Limb (tissue), 2 donors: ENCODE measurements around the gene SEMA7A.

ENCODE experiments used
- DNase-seq, 2 donors: peaks; one replicate each; pipeline ENCODE4 v3.0.0-alpha.2; 2016; ENCODE audit errors: extremely low spot score in 2 of 2

SEMA7A gene

DNA sequence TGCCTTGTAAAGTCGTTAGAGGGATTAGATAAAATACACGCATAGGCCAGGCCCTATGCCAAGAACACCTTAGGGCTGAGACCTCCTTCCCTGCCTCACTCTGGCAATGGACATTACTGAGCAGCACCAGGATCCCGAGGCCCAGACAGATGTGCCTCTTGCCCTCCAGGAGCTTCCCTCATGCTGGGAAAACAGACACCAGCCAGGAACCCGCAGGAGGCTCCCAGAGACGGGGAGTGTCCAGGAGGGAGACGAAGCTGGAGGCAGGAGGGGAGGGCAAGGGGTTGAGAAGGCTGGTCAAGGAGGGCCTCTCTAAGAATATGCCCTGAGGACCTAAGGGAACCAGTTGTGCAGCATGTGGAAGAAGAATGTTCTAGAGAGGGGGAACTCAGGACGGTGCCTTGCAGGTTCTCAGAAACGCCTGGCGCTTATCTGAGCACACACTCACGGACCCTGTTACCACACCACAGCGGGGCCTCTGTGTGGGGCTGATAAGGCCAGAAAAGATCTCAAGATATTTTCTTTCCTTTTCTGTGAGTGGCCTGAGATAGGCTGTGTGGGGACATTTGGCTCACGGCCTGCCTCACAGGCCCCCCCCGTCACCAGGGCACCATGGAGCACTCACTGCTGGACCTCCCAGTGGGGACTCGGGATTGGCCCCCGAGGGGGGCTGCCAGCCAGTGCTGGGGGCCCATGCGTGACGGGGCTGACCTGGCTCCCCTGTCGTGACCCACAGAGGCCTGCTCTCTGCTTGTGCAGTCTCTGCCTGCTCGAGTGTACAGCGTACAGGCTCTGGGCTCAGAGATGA lies 44.3 kb downstream of the SEMA7A start:
- DNase-seq, result no peak

DNA sequence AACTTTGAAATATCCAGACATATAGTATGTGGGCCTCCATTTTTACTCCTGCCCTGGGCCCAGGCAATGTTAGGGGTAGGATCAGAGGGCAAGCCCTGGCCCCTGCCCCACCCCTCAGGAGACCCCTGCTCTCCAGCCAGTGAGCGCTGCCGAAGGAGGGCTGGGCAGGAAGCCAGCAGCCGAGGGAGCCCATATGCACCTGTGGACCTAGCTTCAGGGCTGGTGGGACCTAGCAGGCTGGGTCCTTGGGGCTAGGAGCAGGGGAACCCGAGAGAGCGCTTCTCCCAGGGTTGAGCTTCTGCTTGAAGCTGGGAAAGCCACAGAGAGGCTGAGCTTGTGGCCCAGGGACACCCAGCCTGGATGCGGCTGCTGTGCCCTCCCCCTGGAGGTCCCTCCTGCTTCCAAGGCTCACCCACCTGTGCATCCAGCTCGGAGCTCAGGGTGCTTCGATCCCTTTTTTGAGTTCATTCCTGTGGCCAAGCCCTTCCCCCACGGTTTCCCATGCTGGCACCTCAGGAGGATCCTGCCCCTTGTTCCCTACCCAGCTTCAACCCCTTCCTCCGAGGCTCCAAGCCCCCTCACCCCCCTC lies 45.3 kb downstream of the SEMA7A start:
- DNase-seq, result no peak

DNA sequence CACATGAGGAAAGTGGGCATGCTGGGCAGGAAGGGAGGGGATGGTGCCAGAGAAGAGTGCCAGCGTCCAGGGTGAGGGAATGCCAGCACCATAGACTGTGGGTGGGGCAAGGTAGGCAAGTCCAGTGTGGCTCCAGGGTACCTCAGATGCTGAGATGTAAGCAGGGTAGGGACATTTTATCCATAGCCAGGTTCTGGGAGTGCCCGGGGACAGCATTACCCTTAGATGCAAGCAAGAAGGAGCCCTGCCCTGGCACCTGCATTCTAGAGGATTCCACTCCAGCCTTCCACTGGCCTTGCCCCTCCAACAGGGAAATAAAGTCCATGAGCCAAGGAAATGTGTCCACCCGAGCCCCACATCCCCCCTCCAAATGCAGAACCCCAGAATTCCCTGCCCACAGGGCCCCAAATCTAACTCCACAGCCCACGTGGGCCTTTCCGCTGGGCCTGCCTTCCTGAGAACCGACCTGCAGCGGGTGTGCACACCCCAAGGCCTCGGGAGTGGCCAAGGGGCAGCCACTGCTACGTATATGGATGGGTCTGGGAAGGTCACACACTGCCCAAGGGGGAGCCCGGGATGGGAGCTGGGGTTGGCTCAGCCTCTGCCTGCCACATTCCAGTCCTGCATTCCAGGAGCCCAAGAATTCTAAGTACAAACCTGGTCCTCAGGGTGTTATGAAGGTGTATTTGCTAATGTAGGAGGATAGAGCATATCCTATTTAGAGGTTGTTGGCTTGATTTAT lies 46.0 kb downstream of the SEMA7A start:
- no peak for DNase-seq

DNA sequence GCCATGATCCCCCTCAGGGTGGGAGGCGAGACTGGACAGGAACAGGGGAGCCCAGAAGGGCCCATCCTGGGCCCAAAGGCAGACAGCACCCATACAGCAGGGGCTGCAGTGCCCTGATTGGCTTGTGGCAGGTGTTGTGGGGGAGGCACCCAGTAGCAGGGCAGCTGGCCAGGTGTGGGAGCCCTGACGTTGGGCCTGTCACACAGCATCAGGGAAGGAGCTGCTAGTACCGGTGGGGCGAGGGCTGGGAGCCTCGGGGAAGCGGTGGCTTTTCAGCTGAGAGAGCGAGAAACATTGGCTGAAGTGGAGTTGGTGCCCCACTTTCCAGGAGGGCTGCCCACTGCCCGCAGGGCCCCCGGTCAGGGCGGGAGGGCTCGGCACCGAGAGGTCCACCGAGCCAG lies 46.6 kb downstream of the SEMA7A start:
- no peak for DNase-seq

DNA sequence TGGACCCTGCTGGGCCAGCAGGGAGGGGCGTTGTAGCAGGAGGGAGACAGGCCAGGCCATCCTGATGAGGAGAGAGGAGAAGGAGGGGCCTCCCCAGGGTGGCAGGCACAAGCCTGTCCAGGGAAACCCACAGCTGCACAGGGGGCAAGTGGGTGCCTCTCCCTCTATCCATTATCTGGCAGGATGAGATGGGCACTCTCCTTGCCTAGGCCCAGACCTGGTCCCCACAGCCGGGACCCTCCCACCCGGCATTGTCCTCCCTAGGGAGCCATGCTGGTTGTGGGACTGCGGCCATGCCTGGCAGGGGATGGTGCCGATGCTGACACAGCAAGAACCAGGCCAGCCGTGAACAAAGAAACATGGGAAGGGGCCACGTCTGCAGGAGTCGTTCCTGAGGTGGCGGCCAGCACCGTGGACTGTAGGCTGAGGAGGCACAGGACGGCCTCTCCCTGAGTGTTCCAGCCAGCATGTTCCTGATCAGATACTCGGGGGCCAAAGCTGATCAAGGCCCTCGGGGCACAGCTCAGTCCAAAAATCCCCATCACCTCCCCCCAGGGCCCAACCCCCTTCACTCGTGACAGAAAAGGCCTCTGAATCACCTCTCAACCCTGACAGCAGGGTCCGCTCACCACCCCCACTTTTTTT lies 47.1 kb downstream of the SEMA7A start:
- no peak for DNase-seq

DNA sequence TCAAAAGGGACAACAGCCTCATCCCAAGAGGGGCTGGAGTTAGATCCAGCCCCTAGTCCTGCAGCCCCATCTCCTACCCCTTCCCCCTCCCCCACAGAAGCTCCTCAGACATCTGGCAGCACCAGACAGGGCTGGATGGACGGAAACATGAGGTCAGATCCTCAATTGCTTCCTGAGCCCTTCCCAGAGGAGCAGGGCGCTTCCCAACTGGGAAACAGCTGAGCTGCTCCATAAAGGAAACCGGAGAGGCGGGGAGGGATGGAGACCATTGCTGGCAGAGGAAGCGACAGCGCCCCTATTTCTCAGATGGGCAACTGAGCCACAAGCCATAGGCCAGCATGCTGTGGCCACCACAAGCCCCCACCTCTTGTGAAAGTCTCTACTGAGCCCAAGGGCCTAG lies 48.0 kb downstream of the SEMA7A start:
- no peak for DNase-seq

DNA sequence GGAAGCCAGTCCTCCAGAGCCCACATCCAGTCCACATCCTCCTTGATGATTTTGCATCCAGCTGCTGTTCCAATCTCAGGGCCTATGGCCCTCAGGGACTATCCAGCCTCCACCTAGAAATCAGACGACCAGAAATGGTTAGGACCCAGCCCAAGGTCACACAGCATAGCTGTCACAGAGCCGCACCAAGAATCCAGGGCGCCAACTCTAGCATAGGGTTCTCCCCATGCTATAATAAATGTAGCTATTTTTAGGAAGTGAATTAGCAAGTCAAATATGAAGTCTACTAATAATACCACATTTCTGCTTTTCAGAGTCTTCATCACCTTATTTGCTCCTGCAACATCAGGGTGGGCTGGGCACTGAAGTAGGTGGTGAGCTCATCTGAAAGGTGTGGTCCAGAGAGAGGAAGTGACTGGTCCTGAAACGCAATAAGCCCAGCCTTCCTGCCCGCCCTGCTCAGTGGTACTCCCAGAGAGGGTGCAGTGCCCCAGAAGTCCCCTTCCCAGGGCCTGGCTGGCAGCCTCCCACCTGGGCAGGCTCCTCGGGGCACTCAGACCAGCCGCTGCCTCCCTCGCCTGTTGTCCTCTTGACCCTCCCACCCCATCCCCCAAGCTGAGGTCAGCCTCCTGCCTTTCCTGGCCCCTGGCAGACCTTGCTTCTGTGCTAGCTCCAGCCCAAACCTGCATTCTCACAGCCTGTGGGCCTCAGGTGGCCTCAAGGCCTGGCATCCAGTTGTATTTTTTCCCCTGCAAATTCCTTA lies 48.7 kb downstream of the SEMA7A start:
- no peak for DNase-seq

DNA sequence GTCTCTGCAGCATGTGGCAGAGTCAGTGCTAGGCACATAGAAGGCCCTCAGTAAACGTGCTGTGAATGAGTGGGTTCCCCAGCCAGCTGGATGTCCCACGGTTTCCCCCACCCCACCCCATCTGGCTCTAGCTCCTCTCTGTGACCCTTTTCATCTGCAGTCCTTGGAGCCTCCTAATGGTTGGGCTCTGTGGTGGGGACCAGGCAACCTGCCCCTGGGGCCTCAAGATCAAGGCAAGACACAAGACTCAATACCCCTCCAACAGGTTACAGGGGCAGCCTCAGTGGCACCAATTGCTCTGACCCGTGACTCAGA lies 49.2 kb downstream of the SEMA7A start:
- DNase-seq, result no peak

DNA sequence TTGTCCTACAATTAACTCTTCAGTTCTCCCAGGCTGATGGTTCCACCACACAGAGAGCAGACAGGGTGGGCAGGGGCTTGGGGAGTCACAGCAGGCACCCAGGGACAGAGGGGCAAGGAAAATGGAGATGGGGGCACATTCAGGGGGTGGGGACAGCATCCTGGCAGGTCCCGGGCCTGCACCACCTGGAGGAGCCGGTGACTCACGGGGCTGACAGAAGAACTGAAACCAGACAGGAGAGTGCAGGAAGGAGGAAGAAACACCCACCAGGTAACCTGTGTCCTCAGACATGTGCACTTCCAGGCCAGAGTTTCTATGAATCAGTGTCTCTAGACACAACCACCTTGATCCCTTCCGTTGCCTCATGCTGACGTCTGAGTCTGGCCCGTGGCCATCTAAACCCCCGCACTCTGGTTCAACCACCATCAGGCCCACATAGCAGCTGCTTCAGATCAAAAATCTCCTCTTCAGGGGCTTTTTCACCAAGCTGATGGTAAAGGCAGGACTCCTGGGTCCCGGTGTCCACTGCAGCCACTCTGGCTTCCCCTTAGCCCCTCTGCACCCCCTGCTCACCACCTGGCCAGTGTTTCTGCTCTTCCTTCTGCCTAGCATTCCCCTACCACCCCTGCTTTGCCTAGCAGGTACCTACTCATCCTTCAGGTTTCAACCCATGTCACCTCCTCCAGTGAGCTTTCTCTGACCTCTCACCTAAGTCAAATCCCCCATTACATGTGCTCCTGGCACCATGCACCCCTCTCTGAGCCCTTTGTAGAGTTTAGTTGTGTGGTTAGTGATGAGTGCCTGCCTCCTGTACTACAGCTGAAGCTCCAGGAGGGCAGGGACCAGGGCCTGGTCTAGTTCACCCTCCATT lies 49.8 kb downstream of the SEMA7A start:
- DNase-seq, result no peak

DNA sequence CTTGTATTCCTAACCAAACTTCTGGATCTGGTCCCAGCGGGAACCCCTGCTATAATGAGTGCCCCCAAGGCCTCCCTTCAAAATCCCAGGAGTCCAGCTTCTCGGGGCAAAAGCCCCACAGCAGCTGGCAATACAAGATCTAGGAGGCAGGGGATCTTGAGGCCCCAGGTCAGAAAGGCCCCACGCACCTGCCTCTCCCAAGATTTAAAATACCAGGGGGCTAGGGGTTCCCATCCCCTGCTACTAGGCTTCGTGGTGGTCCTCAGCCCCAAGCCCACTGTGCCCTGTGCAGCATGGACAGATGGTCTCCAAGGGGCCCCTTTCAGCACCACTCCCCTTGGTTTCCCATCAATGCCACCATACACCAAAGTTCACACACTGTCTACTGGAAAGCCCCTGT lies 50.5 kb downstream of the SEMA7A start:
- DNase-seq, result no peak

DNA sequence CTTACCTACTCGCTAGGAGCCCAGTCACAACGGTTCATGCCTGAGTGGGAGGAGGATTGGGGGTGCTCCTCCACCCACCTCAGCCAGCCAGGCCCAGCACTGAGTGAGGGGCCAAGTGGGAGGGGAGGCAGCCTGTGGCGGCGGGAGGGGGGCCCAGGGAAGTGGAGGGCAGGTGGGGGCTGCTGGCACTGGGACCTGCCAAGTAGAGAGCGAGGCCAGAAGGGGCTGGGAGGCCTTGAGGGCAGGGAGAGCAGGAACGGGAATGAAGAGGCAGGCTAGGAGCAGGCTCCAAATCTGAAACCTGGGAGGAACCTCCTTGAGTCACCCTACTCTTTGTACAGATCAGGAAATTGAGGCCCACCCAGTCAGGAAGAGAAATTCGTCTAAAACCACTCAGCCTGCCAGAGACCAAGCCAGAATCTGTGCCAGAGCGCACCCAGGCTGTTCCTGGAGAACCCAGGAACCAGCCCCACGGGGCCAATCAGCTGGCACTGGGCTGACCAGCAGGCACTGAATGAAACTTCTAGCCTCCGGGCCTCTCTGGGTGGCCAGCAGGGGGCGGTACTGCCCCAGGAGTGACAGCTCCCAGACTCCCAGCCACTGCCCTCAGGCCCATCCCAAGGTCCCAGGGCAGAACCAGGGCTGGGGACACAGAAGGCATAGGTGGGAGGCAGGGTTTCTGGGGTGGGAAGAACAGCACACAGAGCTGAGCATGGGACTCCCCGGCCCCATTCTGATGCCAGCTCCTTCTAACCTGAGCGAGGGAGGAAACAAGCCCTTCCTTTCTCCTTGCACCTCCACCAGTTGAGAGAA lies 51.5 kb downstream of the SEMA7A start:
- DNase-seq, result peak; percentile 52 to 87

DNA sequence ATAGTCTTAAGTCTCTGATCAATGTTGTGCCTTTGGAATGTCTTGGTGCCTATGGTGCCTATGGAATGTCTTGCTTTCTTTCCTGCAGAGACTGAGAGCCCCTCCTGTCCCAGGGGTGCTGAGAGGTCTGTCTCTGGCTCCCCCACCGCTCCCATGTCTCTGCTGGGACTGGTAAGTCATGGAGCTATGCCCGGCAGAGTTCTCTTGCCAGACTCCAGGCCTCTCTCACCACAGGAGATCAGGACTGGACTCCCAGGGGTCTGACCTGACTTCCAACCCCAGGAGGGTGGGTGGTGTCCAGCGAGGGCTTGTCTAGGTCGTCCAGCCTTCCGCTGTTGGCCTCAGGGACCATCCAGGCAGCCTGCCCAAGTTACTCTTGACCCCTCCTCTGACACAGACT lies 52.3 kb downstream of the SEMA7A start:
- DNase-seq, result no peak

DNA sequence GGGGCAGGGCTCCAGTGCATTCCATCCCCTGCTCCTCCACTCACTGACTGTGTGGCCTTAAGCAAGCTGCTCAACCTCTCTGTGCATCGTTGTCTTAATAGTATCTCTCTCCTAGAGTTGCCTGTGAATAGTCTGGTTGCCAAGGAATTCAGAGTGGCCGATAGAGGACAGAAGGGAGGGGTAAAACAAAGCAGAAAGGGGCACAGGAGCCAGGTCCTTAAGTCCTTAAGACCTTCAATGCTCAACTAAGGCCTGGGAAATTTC lies 52.6 kb downstream of the SEMA7A start:
- DNase-seq, result no peak

DNA sequence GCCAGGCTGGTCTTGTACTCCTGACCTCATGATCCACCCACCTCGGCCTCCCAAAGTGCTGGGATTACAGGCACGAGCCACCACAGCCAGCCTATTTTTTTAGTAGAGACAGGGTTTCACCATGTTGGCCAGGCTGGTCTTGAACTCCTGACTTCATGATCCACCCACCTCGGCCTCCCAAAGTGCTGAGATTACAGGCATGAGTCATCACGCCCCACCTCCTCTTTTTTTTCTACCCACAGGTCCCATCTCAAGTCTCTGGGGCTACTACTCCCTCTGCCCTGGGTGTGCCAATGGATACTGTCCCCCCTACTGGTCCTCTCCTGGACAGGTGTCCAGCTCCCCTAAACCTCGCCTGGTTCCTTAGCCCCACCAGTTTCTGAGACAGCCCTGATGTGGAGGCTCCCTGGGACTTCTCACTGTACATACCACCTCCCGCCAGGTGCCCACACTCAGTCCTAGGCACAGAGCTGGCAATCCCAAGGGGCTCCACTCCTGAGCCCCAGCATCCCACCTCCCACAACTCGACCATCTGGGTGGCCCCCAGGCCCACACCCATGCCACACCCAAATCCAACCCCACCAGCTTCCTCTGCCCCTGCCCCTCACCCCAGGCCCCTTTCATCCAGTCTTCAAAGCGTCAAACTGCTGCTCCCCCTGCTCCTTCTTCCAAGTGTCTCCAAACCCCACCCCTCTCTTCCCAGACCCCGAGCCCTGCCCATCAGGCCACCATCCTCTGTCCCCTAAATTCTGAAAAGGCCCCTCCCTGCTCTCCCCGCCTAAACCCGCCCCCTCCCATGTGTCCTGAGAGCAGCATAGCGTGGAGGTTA lies 53.2 kb downstream of the SEMA7A start:
- DNase-seq, result no peak

DNA sequence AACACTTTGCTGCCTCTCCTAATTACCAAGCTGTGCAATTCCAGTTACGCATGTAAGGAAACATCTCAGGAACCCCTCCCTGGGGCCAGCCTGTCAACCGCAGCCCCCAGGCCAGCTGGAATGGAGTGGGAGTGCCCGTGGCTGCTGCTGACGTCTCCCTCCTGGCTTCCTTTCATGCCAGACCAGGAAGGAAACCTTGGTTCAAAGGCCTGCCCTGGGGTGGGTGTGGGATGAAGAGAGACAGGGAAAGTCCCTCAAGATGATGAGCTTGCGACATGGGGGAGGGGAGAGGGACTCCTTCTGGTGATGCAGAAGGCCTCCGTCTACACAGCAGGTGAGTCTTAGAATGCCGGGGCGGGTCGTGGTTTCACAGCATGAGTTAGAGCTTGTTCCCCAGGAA lies 54.9 kb downstream of the SEMA7A start:
- DNase-seq, result no peak

DNA sequence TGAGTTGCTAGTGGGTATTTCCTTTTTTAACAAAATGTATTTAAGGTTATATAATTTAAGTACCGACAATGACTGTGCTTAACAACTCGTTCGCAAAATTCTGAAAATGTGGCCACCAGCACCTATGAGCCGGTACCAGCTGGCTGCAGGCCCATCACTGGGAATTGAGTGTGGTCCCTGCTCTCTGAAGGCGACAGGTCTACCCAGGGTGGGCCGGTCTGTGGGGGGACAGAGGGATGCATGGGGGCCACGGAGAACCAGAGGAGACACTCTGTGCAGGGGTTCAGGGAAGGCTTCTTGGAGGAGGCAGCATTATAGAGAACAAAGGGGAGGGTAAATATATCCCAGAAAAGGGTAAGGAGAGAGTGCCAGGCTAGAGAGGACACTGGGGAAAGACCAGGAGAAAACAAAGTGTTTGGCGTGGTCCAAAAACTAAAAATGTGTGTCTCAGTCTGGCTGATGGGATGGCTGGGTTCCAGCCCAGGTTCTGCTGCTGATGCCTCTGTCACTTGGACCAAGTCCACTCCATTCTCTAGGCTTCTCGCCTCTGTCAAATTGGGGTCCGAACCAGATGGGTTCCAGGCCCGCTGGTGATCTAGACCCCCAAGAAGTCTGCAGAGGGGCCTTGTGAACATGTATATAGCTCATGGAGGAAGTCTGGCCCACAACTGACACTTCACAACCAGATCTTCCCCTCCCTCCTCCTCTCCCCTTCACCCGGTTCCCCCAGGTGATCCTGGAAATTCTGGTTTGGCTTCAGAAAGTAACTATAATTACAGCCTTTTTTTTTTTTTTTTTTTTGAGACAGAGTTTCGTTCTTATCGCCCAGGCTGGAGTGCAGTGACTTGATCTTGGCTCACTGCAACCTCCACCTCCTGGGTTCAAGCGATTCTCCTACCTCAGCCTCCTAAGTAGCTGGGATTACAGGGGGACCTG lies 55.7 kb downstream of the SEMA7A start:
- no peak for DNase-seq

DNA sequence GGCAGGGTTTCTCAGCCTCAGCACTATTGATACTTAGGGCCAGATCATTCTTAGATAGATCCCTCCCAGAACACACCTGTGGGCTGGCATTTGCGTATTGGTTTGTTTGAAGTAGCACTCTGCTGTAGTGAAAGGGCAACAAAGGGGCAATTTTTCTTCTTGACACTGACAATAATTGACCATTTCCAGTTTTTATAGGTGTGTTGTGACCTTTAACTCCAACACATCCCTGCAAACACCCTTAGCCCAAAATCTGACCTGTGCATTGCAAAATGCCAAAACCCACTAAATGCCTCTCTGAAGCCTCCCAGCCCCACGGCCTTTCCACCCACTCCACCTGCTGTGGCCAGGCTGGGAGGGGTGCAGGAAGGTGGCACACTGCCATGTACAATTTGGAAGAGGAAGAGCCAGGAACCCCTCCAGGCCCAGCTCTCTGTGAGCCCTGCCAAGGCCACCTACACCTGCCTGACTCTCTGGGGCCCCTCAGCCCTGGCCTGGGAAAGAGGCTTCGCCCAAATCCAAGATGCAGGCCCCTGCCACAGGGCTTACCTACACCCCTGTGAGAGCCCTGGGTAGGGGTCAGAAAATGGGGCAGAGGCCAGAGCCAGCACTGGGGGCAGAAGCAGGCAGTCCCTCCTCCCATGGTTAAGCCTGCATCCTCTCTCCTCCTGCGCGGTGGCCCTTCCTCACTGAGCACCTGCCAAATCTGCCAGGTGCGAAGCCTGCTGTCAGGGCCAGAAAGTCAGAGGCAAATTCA lies 56.8 kb downstream of the SEMA7A start:
- DNase-seq, result no peak
